GM19397 (cell line): Measurements from ENCODE around the gene ST6GALNAC2.

Experiments used
- ATAC-seq: cut with Tn5 transposase; IDR thresholded peaks from one replicate; pipeline ENCODE4 v1.9.1; 2021; ENCODE audit warnings: mild to moderate bottlenecking, moderate library complexity; ENCODE audit not compliant: unreplicated experiment

Gene ST6GALNAC2

GRCh38 chr17:76557368-76558197 is 28.1 kb downstream of the ST6GALNAC2 start:
- ATAC-seq: peak; percentile 85

DNA sequence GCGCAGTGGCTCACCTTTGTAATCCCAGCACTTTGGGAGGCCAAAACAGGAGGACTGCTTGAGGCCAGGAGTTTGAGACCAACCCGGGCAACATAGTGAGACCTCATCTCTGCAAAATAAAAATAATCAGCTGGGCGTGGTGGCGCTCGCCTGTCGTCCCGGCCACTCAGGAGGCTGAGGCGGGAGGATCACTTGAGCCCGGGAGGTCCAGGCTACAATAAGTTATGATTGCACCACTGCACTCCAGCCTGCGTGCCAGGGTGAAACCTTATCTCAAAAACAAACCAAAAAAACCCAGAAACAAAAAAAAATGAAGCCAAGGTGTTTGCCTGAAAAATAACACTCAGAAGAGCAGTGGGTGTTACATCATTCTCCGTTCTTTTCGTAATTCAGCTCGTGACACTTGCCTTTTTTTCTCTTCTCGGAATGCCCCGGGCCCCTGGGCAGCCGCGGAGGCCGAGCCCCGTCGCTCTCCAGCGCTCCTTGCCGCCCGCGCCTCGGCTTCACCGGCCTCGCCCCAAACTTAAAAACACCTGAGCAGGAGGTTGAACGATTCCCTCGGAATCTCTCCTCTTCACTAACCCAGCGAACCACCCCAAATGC is 28.8 kb downstream of the ST6GALNAC2 start:
- peak; percentile 2 for ATAC-seq

DNA sequence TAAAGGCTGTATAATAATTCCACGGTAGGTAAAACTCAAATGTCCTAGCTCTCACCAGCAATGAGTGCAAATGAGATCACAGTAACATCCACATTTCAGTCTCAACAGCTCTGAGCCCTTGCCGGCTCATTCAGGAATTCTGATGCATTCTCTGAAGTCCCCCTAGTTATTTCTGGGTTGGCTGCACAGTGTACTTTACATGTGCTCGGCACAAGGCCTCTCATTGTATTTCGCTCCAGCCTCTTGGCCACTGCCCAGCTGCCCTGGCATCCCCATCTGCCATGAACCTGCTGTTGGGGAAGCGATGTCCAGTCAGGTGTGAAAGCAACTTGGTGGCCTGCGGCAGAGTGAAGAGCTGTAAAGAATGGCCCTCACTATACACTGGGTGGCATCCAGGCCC is 31.5 kb downstream of the ST6GALNAC2 start:
- no peak for ATAC-seq

DNA sequence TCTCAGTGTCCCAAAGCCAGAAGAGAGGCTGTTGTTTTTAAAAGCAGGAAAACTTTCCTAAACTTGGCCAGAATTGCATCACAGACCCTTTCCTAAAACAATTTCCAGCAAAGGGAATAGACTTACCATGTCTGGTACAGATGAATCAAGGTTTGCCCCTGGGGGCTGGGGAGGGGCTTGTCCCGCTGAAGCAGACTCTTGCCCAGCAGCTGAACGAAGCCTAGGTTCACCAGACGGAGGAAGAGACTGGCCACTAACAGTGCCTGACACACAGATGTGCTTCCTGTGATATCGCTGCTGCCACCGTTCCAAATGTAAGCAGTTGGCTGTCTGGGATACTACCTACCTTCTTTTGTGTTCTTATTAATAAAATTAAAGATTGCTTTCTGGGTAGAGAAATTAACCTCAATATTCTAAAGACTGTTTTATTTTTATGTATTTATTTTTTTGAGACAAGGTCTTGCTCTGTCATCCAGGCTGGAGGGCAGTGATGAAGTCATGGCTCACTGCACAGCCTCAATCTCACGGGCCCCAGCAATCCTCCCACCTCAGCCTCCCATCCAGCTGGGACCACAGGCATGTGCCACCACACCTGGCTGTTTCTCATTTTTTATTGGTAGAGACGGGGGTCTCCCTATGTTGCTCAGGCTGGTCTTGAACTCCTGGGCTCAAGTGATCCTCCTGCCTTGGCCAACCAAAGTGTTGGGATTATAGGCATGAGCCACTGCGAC is 32.3 kb downstream of the ST6GALNAC2 start:
- ATAC-seq: no peak

GRCh38 chr17:76551685-76552084 is 34.0 kb downstream of the ST6GALNAC2 start:
- no peak for ATAC-seq

GRCh38 chr17:76550712-76551615 is 34.7 kb downstream of the ST6GALNAC2 start:
- no peak for ATAC-seq

- no peak for ATAC-seq
These were observed 36.1 kb downstream of the ST6GALNAC2 start for GRCh38 chr17:76549539-76549938.

GRCh38 chr17:76549215-76549518 is 36.5 kb downstream of the ST6GALNAC2 start:
- no peak for ATAC-seq

- ATAC-seq: no peak
These were observed 37.1 kb downstream of the ST6GALNAC2 start for GRCh38 chr17:76548378-76549214.

DNA sequence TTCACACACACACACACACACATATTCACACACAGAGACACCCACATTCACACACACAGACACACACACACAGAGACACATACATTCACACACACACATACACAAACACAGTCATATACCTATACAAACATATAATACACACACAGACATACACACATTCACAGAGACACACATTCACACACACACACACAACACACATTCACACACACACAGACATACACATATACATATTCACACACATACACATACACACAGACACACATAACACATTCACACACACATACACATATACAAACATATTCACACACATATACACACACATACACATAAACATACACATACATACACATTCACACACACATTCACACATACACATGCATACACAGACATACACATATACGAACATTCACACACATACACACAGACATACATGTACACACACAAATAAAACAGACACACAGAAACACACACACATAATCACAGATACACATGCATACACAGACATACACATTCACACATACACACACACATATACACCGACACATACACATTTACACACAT is 37.9 kb downstream of the ST6GALNAC2 start:
- ATAC-seq: no peak

DNA sequence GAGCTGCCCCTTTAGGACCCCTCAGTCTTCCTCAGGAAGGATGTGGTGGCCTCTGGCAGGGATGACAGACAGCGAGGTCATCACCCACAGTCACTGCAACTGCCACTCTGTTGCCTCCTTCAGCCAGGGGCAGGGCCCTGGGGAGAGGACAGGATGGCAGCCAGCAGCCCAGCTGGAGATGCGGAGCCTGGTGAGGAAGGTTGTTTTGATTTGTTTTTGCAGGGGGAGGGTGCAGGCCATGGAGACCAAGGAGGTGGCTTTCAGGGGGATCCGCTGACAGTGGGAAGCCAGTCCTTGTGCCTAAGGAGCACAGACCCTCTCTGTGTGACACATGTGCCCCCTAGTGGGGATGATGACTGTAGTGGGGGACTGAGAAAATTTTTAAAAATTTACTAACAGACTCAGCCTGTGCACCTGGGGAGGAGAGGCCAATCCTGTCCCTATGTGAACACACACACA is 38.4 kb downstream of the ST6GALNAC2 start:
- ATAC-seq: no peak

DNA sequence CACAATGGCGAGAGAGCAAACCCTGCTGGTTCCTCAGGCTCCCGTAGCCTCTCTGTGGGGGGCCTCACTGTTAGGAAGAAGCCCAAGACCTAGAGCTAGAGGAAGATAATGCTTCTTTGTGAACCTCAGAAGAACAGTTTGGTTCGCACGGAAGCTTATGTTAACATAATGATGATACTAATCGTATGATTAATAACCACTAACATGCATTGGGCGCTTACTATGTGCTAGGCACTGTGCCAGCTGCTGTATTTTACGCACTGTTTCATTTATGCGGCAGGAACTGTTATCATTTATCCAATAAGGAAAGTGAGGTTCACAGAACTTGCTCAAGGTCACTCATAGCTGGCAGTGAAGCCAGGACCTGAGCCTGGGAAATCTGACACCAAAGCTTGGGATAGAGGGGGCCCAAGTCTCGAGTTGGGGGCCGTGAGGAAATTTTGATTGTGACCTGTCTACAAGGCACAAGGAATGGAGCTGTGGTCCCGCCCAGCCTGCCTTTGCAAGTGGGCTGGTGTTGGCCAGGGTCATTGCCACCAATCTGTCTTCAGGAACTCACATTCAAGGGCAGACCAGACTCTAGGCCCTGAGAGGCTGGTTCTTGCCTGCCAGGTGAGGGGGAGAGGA is 39.0 kb downstream of the ST6GALNAC2 start:
- ATAC-seq: no peak

- ATAC-seq: no peak
These were observed 39.6 kb downstream of the ST6GALNAC2 start for GRCh38 chr17:76545918-76546555.

GRCh38 chr17:76544546-76545365 is 40.9 kb downstream of the ST6GALNAC2 start:
- ATAC-seq: no peak

DNA sequence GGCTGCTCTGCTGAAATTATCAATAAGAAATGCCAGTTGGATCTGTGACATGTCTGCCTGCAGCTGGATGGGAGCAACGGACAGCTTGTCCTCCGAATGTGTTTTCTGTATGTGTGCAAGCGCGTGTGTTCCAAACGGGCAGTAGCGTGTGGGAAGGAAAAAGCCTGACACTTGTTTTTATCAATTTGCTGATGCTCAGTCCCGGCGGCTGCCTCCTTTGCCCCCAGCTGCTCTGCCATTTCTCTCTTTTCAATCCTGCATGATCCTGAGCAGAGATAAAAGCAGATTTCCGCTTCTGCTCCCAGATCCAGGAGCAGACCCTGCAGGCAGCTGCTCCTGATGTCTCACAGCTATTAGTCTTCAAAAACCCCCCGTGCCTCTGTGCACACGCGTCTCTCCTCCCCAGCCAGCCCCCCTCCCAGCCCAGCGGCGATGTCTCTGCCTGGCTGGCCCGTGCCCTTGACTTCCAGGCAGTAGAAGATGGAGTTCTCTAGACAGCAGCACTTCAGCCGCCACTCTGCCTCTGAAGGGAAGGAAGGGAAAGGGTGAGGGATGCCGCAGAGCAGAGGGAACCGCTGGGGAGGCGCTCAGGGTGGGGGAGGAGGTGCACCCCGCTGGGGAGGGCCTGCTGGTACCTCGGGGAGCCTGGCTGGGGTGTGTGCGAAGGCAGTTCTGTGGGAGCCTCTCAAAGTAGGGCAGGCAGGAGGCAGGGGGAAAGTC is 41.7 kb downstream of the ST6GALNAC2 start:
- ATAC-seq: no peak

GRCh38 chr17:76543482-76543825 is 42.2 kb downstream of the ST6GALNAC2 start:
- no peak for ATAC-seq

DNA sequence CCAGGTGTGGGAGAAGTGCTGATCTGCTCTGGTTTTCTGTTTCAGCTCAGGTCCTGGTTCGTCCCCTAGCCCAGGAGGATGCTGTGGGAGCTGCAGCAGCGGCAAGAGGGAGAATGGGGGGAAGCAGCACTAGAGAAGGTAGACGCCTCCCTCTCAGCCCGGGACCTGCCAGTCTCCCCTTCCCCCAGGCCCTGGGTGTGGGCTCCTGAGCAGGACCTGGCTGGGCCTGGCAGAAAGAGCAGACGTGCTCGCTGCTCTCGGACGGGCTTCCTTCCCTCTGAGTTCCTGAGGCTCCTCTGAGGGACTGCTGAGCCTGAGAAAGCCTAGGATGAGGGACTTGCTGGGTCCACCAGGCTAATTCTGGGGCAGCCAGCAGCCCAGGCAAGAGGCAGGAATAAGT is 42.7 kb downstream of the ST6GALNAC2 start:
- no peak for ATAC-seq
